Measurements from ENCODE around the gene FPGS.
"Not testable (repeated sequence)": the region's sequence is repeated elsewhere in the genome, so short reads cannot be mapped to it uniquely, and the experiment has no call there.

Gene FPGS

DNA sequence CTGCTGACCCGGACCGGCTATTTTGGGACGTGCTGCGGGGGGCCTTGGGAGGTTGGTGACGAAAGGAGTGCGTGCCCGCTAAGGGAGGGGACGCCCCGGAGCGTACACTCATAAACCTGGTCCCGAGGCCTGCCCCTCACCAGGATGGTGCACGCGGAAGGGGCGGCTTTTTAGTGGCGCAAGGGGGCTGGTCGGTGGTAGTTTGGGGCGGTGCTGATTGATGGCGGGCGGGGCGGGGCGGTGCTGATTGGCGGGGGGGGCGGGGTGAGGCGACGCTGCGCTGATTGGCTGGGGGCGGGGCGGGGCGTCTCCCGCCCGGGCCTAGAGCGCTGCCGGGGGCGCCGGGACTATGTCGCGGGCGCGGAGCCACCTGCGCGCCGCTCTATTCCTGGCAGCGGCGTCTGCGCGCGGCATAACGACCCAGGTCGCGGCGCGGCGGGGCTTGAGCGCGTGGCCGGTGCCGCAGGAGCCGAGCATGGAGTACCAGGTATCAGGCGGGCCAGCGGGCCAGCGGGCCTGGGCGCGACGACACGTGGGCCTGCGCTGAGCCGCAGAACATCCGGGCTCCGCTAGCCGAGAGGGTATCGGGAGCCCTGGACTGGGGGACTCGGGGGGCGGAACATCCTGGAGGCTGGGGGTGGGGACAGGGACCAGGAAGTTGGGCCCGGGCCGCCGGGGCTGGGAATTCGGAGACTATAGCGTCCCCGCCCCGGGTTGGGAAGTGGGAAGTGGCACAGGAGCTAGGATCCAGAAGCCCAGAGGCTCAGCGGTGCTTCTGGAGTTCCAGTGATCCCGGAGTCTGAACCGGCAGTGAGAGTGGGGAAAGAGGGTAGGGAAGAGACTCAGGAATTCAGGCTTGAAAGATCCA is at the start of gene FPGS:
Gene FPGS, plus strand, starts transcription at position 307 of the 868 bp plus-strand sequence. Its CDS starts 43 bp downstream, at position 350.
- DNase-seq (ENCODE audit: low read depth in 1 of 2, low spot score in 1 of 2), result peak; percentile 63 to 78

- DNase-seq (ENCODE audit: low read depth in 1 of 2, low spot score in 1 of 2), result no peak
Observed at GRCh38 chr9:127753148-127753547, 49.5 kb upstream of the FPGS start.

DNA sequence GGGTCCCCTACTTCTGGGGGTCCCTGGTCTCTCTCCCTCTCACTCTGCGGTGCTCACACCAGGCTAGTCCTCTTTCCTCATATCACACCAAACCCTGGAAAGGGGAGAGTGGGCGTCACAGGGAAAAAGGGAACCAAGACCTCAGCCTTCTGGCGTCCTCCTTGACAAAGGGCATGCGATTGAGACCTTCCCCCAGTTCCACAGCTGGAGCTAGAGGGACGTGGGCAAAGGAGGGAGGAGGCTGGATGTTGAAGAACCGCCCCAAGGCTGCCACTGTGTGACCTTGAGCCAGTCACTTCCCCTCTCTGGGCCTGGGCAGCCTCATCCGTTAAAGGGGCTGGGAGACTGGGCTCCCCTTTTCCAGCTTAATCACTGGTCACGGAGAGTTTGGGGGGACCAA is 49.1 kb upstream of the FPGS start:
- DNase-seq (ENCODE audit: low read depth in 1 of 2, low spot score in 1 of 2), result no peak

DNA sequence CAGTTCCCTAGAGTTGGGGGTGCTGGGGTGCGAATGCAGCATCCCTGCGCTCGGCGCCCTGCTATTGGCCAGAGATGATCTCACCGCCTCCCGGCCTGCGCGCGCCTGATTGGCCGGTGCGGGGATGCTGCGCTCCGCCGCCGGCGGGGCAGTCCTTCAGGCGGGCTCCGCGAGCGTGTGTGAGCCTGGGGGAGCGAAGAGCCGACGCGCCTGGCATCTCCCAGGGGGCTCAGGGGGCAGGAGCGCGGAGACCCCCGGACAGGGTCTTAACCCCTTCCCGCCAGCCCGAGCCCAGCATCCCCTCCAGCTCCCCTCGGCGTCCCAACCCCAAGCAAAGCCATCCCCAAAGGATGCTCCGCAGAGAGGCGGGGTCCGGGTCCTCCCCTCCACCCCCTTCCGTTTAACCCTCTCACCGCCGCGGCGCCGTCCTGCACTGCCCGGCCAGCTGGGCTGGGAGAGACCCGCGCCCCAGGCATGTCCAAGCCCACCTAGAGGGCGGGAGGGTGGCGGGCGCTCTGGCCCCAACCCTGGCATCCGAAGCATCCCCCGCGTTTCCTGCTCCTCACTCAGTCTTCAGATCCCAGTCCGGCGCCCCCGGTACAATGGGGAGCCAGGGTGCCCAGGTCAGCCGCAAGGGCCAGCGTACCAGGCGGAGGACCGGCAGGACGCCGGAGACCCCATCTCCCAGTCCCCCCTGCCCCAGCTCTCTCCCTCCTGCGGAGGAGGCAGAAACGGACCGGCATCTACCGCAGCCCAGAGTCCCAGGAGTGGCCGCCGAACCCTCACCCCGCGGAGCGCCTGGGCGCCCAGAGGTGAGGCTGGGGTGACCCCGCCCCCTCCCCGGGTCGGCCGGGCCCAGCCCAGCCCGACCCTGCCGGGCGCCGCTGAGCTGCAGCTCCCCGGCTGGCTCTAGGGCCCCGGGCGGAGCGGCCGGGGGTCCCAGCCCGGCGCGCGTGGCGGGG is 48.3 kb upstream of the FPGS start:
- no peak for DNase-seq (ENCODE audit: low read depth in 1 of 2, low spot score in 1 of 2)

GRCh38 chr9:127755061-127756060 is 47.3 kb upstream of the FPGS start:
- no peak for DNase-seq (ENCODE audit: low read depth in 1 of 2, low spot score in 1 of 2)

DNA sequence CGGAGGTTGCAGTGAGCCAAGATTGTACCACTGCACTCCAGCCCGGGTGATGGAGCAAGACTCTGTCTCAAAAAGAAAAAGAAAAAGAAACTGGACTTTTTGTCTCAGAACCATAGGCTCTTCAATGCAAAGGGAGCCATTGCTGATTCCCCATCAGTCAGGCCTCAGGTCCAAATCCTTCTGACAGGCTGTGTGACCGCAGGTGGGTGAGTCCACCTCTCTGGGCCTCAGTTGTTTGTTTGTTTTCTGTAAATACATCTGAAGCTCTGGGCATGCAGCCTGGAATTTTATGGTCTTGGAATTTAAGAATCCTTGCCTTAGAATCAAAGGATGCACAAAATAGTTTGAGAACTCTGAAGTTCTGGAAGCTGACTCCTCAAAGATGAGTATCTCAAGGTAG is 46.4 kb upstream of the FPGS start:
- DNase-seq (ENCODE audit: low read depth in 1 of 2, low spot score in 1 of 2), result no peak

- not testable (repeated sequence) for DNase-seq (ENCODE audit: low read depth in 1 of 2, low spot score in 1 of 2)
Observed at GRCh38 chr9:127756776-127757175, 45.9 kb upstream of the FPGS start.

DNA sequence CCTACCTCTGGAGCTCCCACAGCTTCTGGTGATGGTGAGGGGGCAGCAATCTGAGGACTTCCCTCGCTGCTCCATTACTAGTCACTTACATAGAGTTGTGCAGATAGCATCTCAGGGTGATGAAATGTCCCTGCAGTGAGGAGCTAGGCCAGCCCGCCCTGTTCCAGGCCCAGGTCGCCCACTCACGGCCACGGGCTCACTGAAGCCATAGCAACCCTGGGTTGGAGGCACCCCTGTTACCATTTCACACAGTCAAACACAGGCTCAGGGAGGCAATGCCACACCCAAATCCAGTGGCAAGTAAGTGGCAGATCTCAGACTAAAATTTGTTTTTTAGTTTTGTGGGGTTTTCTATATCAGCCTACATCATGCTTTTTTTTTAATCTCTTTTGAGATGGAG is 43.8 kb upstream of the FPGS start:
- no peak for DNase-seq (ENCODE audit: low read depth in 1 of 2, low spot score in 1 of 2)

DNA sequence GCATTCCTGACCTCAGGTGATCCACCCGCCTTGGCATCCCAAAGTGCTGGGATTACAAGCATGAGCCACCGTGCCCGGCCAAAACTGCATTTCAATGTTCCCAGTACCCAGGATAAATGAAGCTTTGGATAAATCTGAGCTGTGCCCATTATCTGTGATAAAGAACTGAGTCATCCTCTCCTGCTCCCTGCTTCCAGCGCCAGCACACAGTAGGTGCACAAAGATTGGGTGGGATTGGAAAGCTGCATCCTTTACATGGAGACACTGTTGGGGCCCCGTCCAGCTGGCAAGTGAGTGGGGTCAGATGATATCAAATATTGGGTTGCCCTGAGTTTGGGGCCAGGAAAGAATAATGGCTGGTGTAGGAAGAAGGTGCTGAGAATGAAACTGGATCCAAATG is 41.6 kb upstream of the FPGS start:
- DNase-seq (ENCODE audit: low read depth in 1 of 2, low spot score in 1 of 2), result no peak

GRCh38 chr9:127761491-127761956 is 41.2 kb upstream of the FPGS start:
- no peak for DNase-seq (ENCODE audit: low read depth in 1 of 2, low spot score in 1 of 2)

DNA sequence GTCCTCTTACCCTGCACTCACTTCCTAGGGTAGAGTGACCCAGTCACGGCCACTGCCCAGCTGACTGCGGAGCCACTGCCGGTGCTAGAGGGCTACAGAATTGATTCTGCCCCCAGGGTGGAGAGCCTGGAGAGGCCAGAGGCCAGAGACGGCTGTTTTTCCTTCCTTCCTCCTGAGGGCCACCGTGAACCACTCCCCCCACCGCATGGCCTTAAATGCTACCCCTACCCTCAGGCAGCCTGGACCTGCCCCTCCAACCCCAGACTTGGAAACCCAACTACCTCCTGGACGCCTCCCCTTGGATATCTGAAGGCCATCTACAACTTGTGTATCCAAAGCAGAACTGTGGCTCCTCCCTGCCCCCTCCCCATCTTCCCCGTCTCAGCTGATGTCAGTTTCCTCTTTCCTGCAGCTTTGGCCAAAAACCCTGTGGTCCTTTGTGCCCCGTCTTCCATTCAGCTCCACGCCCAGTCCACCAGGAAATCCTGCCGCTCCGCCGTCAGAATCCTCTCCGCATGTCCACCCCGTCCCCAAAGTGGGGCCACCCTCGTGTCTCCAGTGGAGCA is 40.5 kb upstream of the FPGS start:
- no peak for DNase-seq (ENCODE audit: low read depth in 1 of 2, low spot score in 1 of 2)

DNA sequence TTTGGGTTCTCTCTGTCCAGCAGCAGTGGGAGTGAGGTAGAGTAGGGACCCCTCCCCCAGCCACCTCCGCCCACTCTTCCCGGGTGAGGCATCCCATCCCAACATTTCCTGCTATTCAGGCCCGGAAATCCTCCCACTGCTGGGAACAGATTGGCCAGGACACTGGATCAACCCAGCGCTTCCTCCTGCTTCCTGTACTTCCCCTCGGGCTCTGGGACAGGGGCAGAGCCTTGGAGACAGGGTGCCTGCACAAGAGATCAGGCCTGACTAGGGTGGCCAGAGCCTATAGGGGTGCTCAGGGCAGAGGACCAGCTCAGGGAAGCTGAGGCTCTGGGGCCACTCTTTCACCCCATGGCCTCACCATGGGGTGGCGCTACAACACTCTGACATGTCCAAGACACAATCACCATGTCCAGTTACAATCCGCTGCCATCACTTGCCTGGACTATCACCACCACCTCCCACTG is 38.7 kb upstream of the FPGS start:
- DNase-seq (ENCODE audit: low read depth in 1 of 2, low spot score in 1 of 2), result no peak

- no peak for DNase-seq (ENCODE audit: low read depth in 1 of 2, low spot score in 1 of 2)
Observed at GRCh38 chr9:127765418-127765817, 37.3 kb upstream of the FPGS start.

- no peak for DNase-seq (ENCODE audit: low read depth in 1 of 2, low spot score in 1 of 2)
Observed at GRCh38 chr9:127767410-127767809, 35.3 kb upstream of the FPGS start.

- DNase-seq (ENCODE audit: low read depth in 1 of 2, low spot score in 1 of 2), result no peak
Observed at GRCh38 chr9:127767909-127768331, 34.8 kb upstream of the FPGS start.

GRCh38 chr9:127768698-127769097 is 34.0 kb upstream of the FPGS start:
- no peak for DNase-seq (ENCODE audit: low read depth in 1 of 2, low spot score in 1 of 2)

GRCh38 chr9:127769101-127769500 is 33.6 kb upstream of the FPGS start:
- no peak for DNase-seq (ENCODE audit: low read depth in 1 of 2, low spot score in 1 of 2)

DNA sequence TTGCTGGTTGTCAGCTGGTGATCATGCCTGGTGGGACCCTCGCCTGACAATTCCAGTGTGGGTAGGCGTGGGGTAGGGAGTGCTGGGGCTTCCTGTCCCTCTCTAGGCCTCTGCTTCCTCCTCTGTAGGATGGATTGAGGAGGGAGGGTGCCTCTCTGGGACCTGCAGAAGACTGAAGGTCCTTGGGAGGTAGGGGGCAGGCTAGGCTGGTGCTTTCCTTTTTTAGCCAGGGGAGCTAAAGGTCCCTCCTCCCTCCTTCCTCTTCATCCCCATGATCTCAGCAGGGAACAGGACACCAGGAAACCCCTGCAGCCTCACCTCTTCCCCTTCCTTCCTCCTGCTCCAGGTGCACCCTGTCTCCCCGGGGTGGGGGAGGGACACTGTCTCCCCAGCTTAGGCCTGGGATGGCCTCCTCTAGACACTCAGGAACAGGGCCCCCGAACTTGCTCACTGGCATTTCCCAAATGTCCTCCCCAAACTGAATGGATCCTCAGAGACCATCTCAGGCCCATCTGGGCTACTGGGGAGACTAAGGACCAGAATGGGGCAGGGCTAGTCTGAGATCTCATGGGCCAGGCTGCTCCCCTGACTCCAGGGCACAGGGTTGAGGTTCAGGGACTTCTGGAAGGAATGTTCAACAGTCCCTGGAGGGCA is 32.6 kb upstream of the FPGS start:
- DNase-seq (ENCODE audit: low read depth in 1 of 2, low spot score in 1 of 2), result no peak

DNA sequence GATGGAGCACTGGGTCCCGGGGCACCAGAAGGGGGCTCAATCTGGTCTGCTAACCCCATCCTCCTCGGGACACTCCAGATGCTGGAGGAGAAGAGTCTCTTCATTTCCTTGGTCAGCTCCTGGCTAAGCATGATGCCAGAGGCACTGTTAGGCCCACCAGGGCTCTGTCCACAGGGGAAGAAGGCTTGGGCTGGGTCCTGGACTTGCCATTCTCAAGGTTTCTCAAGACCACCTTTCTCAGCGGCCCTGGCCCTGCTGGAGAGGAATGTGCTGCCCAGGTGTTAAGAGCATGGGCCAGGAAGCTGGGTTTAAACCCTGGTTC is 32.1 kb upstream of the FPGS start:
- no peak for DNase-seq (ENCODE audit: low read depth in 1 of 2, low spot score in 1 of 2)
